HG02973 (cell line): ENCODE results near the gene SRI.
A peak's percentile ranks its signal among the peaks of the same experiment; 100 is the strongest.
"Not testable (repeated sequence)": the region's sequence is repeated elsewhere in the genome, so short reads cannot be mapped to it uniquely, and the experiment has no call there.

Experiments
- ATAC-seq: cut with Tn5 transposase; IDR thresholded peaks from one replicate; pipeline ENCODE4 v1.9.1; 2021; ENCODE audit warnings: moderate library complexity; ENCODE audit not compliant: unreplicated experiment

Gene SRI

GRCh38 chr7:88219781-88220747, at the start of gene SRI:
SRI (minus strand) TSS chr7:88220038; CDS start chr7:88220026, 12 bp downstream.
- peak; percentile 64 for ATAC-seq

DNA sequence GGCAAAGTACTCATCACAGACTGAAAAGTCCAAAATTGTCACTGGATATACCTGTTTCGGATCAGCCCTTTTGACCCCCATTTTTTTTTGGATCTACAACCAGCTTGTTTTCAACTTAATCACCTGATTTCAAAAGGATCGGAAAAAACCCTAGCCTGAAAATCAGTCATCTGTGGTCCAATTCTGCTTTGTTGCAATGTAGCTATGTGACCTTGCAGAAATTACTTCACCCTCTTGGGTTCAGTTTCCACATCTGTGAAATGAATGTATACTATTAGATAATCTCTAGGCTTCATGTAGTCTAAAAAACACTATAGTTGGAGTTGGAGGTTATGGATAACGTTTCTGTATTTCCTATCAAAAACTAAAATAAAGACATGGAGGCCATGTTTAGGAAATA, 49.7 kb upstream of the SRI start:
- ATAC-seq = no peak

DNA sequence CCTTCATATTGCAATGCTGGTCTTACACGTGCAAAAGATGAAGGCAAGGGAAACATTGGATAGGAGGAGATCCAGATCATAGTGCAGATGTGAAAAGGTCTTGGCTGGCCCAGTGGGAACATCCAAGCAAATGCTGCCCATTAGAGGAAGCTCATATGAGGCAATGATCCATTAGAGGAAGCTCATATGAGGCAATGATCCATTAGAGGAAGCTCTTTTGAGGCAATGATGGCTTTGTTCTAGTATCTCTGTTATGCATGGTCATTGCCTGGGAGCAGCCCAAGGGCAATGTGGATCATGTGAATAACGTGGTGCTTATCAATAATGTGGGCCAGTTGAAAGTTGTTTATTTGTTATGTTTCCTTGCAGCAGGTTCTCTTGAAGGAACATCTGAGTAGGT, 49.0 kb upstream of the SRI start:
- ATAC-seq = no peak

GRCh38 chr7:88268051-88268450, 48.2 kb upstream of the SRI start:
- no peak for ATAC-seq

DNA sequence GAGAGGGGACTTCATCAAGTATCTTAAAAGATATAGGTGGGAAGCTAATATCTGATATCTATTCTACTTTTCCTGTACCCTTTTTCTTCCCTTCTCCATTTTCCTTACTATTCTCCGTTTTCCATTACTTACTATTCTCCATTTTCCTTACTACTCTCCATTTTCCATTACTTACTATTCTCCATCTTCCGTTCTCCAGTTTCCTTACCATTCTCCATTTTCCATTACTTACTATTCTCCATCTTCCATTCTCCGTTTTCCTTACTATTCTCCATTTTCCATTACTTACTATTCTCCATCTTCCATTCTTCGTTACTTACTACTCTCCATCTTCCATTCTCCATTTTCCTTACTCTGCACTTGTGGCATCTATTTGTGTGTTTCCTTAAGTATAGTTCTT, 47.6 kb upstream of the SRI start:
- ATAC-seq = no peak

GRCh38 chr7:88264987-88265386, 45.1 kb upstream of the SRI start:
- ATAC-seq = not testable (repeated sequence)

GRCh38 chr7:88262562-88262961, 42.7 kb upstream of the SRI start:
- no peak for ATAC-seq

DNA sequence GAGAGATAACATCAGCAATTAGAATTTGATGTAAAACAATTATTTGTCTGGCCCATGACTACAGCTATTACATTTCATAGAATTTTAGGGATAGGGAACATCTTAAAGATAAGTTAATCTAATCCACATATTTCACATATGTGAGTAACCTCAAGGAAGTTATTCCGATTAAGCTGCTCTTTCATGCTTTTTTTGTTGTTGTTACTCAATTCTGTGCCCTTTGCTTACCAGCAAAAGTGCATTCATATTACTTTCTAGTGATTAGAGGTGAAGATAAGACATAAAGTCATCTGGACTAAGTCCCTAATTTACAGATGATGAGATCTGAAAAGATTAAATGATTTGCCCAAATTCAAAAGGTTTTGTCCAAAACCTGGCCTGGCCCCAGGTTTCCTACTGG, 40.9 kb upstream of the SRI start:
- ATAC-seq = no peak

GRCh38 chr7:88259656-88260380, 40.0 kb upstream of the SRI start:
- ATAC-seq = no peak

DNA sequence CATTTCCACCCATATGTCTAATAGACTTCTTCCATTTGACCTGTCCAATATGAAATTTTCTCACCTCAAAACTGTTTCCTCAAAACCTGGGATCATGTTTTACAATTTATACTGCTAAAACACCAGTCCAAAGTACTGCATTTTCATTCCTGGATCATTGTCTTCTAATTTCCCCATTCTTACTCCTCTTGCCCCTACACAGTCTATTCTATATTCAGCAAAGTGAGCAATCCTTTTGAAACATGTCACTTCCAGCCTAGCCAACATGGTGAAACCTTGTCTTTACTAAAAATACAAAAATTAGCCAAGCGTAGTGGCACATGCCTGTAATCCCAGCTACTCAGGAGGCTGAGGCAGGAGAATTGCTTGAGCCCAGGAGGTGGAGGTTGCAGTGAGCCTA, 38.5 kb upstream of the SRI start:
- ATAC-seq = not testable (repeated sequence)

DNA sequence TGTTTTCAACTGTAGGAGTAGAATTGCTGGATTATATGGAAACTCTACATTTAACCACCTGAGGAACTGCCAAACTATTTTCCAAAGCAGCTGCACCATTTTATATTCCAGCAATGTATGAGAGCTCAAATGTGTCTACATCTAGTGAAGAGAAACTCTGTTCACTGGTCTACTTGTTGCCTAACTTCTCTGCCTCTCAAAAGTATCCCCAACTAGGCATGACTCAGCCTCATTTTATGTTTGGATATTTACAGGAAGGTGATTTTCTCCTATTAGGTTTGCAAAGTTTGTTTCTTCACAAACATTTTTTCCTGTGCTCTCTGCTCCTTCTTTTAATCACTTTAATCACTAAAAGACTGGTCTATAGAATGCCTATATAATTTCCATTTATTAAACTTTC, 37.1 kb upstream of the SRI start:
- ATAC-seq = no peak

DNA sequence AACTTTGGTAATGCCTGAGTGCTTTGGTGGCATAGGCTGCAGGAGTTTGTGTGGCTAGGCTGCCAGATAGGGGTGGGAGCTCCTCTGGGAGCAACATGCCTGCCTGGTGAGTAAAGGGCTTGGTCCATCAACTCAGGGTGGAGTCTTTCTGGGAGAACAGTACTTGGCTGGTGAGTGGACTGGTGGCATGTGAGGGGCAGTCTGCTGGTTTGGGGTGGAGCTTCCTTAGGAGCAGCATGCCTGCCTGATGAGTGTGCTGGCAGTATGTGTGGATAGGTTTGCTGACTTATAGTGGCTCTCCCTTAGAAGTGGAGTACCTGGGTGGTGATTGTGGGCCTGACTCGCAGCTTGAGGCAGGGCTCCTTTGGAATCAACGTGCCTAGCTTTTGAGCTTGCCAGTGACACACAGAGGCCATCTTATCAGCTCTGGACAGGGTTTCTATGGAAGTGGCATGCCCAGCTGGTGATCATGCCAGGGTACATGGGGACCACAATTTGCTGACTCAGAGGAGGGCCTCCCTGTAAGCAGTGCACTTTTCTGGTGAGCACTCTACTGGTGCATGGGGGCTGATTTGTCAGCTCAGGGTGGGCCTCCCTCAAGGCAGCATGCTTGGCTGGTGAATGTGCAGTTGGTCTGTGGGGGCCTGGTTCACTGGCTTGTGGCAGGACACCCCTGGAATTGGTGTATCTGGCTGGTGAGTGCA, 35.0 kb upstream of the SRI start:
- ATAC-seq = no peak

- ATAC-seq = no peak
These were observed 33.8 kb upstream of the SRI start for GRCh38 chr7:88253640-88254039.

GRCh38 chr7:88244258-88244657, 24.4 kb upstream of the SRI start:
- no peak for ATAC-seq

- ATAC-seq = peak; percentile 72
These were observed 23.6 kb upstream of the SRI start for GRCh38 chr7:88243345-88243909.

DNA sequence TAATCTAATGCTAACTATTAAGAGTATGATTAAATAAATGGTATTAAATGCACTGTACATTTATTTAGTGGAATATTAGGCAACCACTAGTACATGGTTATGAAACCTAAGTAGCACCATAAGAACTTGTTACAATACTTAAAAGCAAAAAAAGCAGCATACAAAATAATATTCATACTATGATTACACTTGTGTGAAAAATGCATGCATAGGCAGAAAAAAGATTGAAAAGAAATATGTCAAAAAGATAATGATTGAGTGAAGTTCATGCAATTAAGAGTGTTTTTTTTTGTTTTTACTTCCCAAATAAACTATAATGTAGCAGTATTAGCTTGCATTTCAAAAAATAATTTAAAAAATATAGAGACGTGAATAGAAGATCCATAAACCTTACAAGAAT, 20.0 kb upstream of the SRI start:
- ATAC-seq = no peak

DNA sequence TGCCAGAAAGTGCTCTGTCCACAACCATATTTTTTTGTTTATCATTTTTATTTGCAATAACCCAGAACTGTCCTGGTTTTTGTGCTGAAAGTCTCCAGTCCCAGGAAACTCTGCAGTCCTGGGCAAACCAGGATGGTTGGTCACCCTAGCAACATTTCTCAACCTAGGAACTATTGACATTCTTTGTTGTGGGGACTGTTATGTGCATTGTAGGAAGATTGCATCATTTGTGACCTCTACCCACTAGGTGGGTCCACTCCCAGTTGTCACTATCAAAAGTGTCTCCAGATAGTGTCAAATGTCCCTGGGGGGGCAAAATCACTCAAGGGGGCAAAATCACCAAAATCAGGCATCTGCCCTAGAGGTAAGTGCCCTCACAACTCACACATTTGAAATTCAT, 14.0 kb upstream of the SRI start:
- no peak for ATAC-seq

GRCh38 chr7:88230646-88231045, 10.8 kb upstream of the SRI start:
- ATAC-seq = no peak

GRCh38 chr7:88229302-88229995, 9.6 kb upstream of the SRI start:
- no peak for ATAC-seq

GRCh38 chr7:88226886-88227516, 7.2 kb upstream of the SRI start:
- no peak for ATAC-seq
